ENCODE data around the gene TEX10.

Gene TEX10

GRCh38 chr9:100282388-100282719 is 70.4 kb downstream of the TEX10 start:
- DNase-seq, result no peak

GRCh38 chr9:100281676-100282387 is 70.9 kb downstream of the TEX10 start:
- DNase-seq, result no peak

- no peak for DNase-seq
Measured at GRCh38 chr9:100281066-100281465, 71.7 kb downstream of the TEX10 start.

GRCh38 chr9:100277166-100277979 is 75.4 kb downstream of the TEX10 start:
- peak; percentile 28 for DNase-seq

GRCh38 chr9:100269656-100270055 is 83.1 kb downstream of the TEX10 start:
- no peak for DNase-seq

GRCh38 chr9:100268271-100268670 is 84.5 kb downstream of the TEX10 start:
- no peak for DNase-seq

- no peak for DNase-seq
Measured at GRCh38 chr9:100267211-100267610, 85.5 kb downstream of the TEX10 start.
